HL-60/S4 treated with phorbol 12-myristate 13-acetate at 8.2 ng/mL for 4 days and 3 days (cell line): ENCODE data around the gene LRRC27.
"Not testable (repeated sequence)": the region's sequence is repeated elsewhere in the genome, so short reads cannot be mapped to it uniquely, and the experiment has no call there.

ENCODE experiments used
- in situ Hi-C: fragments of 300-500 bp; cut with MboI; formaldehyde crosslinking; loops from 2 replicates; pipeline ENCODE4 v1.15.0; 2022; ENCODE audit warnings: low sequenced_read_pairs

The LRRC27 gene

GRCh38 chr10:132336064-132336746 is 4.2 kb downstream of the LRRC27 start:
- in situ Hi-C loops = no loop called here

DNA sequence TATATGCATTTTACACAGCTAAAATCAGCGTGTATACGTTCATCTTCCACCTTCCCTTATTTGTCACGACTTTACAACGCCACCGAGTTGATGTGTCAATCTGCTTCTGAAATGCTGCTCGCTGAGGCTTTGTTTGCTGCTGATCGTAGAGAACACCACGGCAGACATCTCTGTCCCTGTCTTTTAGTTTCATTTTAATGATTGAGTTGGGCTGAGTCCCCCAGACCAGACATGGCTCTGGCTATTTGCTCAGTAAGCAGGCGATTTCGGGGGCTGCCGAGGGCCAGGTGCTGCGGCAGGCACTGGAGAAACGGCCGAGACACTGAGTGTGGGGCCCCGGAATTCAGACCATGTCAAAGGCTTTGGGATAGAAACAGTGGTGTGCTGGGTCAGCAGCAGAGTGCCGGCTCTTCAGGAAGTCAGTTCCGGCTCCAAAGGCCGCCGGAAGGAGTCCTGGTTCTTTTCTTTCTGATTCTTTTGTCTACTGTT is 5.0 kb downstream of the LRRC27 start:
- in situ Hi-C loops = no loop called here

- in situ Hi-C loops = not testable (repeated sequence)
Observed at GRCh38 chr10:132337854-132338253, 5.9 kb downstream of the LRRC27 start.

DNA sequence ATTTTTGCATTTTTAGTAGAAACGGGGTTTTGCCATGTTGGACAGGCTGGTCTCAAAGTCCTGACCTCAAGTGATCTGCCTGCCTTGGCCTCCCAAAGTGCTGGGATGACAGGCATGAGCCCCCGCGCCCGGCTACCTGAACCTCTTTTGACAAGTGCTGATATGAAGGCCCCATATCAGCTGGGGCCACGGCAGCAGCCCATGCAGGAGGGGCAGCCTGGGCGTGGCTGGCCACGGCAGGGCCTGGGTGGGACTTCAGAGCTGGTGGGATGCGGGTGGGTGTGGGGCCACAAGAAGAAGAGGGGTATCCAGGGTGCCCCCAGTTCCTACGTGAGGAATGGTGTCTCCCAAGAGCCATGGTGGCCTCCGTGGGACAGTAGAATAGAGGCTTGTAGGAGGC is 6.9 kb downstream of the LRRC27 start:
- in situ Hi-C loops = no loop called here

DNA sequence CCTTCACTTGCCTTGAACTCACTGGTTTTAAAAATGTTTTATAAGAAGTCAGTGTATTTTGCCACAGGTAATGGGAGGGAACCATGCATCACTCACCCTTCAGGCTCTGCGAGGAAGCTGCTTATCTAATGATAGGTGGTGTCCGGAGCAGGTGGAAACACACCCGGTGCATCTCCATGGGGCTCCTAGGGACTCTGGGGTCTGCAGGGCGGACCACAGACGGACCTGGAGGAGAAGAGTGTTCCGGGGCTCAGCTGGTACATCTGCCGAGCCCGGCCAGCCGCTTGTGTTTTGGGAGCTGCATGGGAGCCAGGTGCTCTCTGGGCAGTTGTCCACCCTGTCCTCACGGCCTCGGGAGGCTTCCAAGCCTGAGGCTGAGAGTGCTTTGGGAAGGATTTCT is 7.3 kb downstream of the LRRC27 start:
- in situ Hi-C loops = no loop called here

DNA sequence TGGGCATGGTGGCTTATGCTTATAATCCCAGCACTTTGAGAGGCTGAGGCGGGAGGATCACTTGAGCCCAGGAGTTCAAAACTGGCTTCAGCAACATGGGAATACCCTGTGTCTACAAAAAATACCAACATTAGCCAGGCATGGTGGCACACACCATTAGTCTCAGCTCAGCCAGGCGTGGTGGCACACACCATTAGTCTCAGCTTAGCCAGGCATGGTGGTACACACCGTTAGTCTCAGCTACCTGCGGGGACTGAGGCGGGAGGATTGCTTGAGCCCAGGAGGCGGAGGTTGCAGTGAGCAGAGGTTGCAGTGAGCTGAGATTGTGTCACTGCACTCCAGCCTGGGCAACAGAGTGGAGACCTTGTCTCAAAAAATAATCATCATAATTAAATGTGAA is 9.0 kb downstream of the LRRC27 start:
- in situ Hi-C loops = no loop called here

DNA sequence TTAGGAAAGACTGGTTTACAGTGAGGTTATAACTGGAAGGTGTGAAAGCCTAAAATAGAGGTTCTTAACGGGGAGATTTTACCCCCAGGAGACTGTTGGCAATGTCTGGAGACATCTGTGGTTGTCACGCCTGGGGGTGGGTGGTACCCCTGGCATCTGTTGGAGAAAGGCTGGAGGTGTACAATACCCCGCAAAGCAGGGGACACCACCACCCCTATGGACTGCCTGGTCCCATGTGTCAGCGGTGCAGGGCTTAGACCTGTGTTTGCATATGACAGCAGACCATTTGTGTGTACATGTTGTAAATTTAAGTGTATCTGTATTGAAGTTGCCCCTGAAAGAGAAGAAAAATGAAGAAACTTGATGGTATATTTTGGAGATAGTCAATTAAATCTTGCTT is 9.8 kb downstream of the LRRC27 start:
- in situ Hi-C loops = no loop called here

GRCh38 chr10:132342553-132342952 is 10.6 kb downstream of the LRRC27 start:
- in situ Hi-C loops = no loop called here

GRCh38 chr10:132344386-132344785 is 12.4 kb downstream of the LRRC27 start:
- in situ Hi-C loops = no loop called here

DNA sequence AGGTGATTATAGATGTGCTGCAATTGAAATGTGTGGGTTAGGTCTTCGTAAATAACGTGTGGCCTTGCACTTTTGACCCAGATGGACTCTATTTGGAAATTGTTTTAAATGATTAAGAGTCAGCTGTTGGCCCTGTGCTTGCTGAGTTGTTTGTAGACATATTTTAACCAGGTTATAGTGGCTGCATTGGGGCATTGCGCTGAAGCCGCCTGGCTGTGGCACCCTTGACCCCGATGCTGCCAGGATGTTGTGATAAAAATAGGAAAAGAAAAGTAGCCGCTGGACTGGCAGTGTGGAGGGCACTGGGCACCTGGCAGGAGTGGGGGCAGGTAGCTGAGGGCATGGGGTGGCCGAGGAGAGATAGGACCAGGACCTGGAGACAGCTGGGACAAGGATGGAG is 13.4 kb downstream of the LRRC27 start:
- in situ Hi-C loops = no loop called here

DNA sequence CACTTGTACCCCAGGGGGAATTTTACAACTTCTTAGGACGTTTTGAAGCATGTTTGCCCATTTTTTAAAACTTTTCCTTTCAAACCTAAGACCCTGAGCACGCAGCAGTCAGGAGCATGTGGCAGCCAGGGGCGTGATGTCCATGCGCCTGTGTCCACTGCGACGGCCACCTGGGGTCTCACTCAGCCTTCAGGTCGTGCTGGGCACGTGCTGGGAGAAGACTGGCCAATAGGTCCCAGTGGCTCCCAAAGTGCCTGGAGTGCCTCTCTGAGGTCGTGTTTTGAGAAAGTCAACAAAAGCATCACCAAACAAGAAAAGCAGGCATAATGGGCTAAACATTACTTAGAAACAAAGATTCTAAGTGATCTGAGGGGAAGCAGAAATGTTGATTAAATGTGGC is 14.8 kb downstream of the LRRC27 start:
- in situ Hi-C loops = no loop called here

- in situ Hi-C loops = no loop called here
Observed at GRCh38 chr10:132347211-132347930, 15.4 kb downstream of the LRRC27 start.

DNA sequence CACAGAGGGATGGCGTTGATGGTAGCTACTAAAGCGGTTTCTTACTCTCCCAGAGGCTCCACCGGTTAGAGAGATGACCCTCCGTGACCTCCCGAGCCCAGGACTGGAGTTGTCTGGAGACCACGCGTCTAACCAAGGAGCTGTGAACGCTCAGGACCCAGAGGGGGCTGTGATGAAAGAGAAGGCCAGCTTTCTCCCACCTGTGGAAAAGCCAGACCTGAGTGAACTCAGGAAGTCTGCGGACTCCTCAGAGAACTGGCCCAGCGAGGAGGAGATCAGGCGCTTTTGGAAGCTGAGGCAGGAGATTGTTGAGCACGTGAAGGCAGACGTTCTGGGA is 15.9 kb downstream of the LRRC27 start:
- in situ Hi-C loops = no loop called here

- in situ Hi-C loops = no loop called here
Observed at GRCh38 chr10:132349766-132350165, 17.8 kb downstream of the LRRC27 start.

GRCh38 chr10:132350391-132350790 is 18.4 kb downstream of the LRRC27 start:
- in situ Hi-C loops = no loop called here

- in situ Hi-C loops = no loop called here
Observed at GRCh38 chr10:132350946-132351345, 19.0 kb downstream of the LRRC27 start.

DNA sequence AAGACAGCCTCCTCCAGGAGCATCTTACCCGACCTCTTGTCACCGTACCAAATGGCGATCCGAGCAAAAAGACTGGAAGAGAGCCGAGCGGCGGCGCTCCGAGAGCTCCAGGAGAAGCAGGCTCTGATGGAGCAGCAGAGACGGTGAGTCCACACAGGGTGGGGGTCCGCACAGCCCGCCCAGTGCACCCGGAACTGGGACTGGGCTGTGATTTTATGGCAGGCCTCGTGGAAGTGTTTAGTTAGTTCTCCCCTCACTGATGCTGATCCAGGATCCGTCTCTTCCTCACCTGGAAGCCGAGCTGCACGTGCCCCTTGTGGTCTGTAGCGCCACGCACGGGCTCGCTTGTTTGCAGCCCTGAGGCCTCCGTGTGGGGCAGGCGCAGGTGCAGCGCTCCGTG is 19.6 kb downstream of the LRRC27 start:
- in situ Hi-C loops = no loop called here

GRCh38 chr10:132352462-132353308 is 20.7 kb downstream of the LRRC27 start:
- in situ Hi-C loops = not testable (repeated sequence)

GRCh38 chr10:132353456-132354355 is 21.7 kb downstream of the LRRC27 start:
- in situ Hi-C loops = no loop called here

DNA sequence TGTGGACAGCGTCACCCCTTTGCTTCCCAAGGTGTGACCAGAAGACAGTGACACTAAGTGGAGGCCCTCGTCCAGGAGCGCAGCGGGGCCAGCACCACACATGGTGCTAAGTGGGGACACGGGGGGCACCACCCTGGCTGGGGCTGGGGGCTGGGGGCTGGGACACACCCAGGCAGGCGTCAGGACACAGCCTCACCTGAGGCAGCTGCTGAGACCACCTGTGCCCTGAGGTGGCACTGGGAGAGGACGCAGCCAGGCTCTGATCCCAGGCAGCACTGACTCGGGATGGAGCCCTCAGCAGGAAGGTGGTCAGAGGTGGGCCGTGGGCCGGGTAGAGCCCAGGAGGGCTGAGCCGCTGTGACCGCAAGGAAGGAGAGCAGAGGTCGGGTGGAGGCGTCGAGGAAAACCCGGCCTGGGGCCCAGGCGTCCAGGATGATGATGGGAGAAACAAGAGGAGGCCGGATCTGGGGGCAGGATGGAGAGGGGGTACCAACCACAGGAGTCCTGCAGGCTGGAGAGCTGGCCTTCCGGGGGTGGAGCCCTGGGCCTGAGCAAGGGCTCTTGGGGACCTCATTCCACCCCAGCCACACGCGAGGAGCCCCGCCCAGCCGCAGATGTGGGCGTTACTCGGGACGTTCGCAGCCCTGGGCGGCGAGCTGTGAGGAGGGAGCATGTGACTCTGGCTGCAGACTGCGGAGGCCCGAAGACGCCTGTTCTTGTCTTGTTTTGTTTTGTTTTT is 22.5 kb downstream of the LRRC27 start:
- in situ Hi-C loops = no loop called here
